Non-pigmented ciliary epithelial cell (primary cell): ENCODE data around the gene MAP2K6.
A peak's percentile ranks its signal among the peaks of the same experiment; 100 is the strongest.

ENCODE experiments used
- DNase-seq: peaks from one replicate; pipeline ENCODE4 v3.0.0-alpha.2; 2010; ENCODE audit warnings: low read depth

The MAP2K6 gene

GRCh38 chr17:69578385-69578936, 164.0 kb downstream of the MAP2K6 start:
- no peak for DNase-seq

- DNase-seq = no peak
Measured at GRCh38 chr17:69579961-69580677, 165.6 kb downstream of the MAP2K6 start.

GRCh38 chr17:69581061-69581961, 166.8 kb downstream of the MAP2K6 start:
- DNase-seq = no peak

- DNase-seq = no peak
Measured at GRCh38 chr17:69588316-69588715, 173.8 kb downstream of the MAP2K6 start.

GRCh38 chr17:69588827-69589239, 174.3 kb downstream of the MAP2K6 start:
- no peak for DNase-seq

- DNase-seq = no peak
Measured at GRCh38 chr17:69590671-69591070, 176.2 kb downstream of the MAP2K6 start.

GRCh38 chr17:69592692-69593350, 178.3 kb downstream of the MAP2K6 start:
- DNase-seq = peak; percentile 76

GRCh38 chr17:69593351-69593715, 178.8 kb downstream of the MAP2K6 start:
- DNase-seq = no peak

- no peak for DNase-seq
Measured at GRCh38 chr17:69593716-69594115, 179.2 kb downstream of the MAP2K6 start.

GRCh38 chr17:69594641-69595040, 180.1 kb downstream of the MAP2K6 start:
- DNase-seq = no peak

GRCh38 chr17:69596141-69596540, 181.6 kb downstream of the MAP2K6 start:
- no peak for DNase-seq

GRCh38 chr17:69597898-69598692, 183.6 kb downstream of the MAP2K6 start:
- peak; percentile 67 for DNase-seq

GRCh38 chr17:69602972-69603371, 188.5 kb downstream of the MAP2K6 start:
- no peak for DNase-seq
